ENCODE results near the gene PSMB8.

The PSMB8 gene

DNA sequence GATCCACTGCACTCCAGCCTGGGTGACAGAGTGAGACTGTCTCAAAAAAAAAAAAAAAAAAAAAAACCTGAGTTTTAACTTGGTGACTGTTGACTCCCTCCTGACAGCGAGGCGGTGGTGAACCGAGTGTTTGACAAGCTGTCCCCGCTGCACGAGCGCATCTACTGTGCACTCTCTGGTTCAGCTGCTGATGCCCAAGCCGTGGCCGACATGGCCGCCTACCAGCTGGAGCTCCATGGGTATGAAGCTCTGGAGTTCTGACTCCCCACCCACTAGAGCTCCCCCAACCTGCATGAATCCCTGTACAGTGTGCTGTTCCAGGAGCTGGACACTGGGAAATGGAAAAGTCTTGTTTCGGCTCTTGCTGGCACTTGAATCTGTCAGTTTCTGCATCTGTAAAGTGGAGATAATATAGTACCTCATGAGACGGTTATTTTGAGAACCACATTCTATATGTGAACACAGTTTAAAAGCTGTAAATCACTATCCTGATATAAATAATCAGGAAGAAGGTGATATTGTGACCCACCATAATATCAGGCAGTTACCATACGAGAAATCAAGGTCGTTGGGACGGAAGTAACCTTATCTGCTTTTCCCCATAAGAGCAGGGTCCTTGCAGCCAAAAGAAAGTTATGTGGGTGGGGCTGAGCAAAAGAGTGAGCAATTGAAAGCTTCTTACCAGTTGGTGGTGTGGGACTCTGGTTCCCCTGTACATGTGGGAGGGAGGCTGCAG is 13.5 kb upstream of the PSMB8 start:
- no peak for DNase-seq (ENCODE audit: low read depth in 3 of 3)

DNA sequence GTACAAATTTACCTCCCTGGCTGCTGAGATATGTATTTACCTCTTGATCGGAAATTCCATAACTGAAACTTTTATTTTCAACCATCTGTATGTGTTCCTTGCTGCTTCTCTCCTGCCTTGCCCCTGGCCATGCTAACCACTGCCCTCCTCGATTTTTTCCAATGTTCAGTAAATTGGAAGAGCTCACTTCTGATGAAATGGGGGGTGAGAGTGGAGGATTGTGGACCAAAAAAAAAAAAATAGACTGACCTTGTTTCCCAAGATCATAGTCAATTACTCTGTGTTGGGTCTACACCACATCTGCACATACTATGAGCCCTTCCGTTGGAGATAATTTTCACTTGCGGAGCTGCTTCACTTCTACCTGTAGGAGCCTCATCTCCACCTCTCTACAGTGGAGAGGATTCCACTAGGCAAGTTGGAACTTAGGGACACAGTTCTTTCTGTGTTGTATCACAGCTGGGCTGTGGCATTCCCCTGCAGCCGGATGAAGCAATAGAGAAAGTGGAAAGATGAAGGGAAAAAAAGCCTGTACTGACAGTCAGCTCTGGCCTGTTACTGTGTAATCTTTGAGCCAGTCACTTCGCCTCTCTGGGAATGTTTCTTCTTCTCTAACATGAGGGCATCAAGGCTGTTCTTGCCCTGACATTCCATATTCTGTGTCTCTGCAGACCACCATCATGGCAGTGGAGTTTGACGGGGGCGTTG is 11.8 kb upstream of the PSMB8 start:
- DNase-seq (ENCODE audit: low read depth in 3 of 3): no peak

DNA sequence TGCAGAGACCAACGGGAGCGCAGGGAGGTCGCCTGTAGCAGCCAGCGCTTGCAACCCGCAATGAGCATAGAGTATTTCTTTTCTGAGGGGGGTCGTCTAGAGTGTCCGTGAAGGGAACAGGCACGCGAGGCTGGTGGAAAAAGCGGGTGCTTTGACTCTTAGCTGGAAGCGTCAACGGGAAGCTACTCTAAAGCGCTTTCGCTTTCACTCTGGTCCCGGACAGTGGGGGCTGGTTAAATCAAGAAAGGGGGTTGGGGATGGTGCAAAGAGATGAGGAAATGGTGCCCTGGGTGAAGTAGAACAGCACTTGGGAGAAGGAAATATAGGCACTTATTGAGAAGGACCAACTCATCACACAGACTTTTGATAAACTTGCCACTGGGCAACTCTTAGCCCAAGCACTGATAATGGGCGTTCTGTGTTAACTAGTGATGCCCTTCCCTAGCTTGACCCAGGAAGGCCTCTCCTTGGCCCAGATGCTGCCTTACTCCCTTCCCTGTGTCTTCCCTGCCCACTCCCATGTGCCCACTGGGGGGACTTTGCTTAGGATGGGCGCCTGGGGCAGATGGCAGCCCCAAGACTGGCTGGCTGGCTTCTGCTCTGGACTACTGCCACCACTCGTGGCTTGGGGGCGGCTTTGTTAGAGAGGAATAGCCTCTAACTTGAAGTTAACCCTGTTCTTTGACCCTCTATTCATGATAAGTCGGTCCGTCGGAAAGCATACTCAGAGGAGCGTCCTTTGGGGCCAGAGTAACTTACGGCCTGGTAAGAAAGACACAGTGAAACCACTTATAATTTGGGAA is 10.7 kb upstream of the PSMB8 start:
- DNase-seq (ENCODE audit: low read depth in 3 of 3): peak in 1 of 3 donors; percentile 47

DNA sequence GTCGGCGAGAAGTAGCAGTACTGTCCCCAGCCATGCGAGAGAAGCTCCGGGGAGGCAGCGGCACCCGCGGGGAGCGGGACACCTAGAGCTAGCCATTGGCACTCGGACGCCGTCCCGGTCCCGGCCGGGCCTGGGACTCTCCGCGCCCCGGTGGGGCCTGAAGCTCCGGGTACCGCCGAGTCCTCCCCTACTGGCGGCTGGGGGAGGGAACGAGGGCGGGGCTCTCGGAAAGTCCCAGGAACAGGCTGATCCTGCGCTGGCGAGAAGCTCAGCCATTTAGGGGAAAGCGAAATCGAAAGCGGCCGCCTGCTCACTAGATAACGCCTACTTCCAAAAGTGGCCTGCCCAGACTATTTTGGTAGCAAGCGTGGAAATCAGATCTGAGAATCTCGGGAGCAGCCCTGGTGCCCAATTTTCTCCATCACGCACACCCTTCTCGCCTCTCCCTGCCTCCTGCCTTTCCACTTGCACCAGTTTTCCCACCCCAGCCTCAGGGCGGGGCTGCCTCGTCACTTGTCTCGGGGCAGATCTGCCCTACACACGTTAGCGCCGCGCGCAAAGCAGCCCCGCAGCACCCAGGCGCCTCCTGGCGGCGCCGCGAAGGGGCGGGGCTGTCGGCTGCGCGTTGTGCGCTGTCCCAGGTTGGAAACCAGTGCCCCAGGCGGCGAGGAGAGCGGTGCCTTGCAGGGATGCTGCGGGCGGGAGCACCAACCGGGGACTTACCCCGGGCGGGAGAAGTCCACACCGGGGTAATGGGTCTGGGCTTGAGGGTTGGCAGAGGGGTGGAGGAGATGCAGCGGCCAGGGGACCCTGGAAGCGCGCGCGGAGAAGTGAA is 9.9 kb upstream of the PSMB8 start, which contains the start of the genes PSMB9 and TAP1:
Gene PSMB9 (plus strand): TSS at position 652 of the 835 bp plus-strand sequence. CDS start 38 bp downstream, at position 690.
Gene TAP1 (minus strand): TSS at position 164 of the 835 bp plus-strand sequence. CDS start 68 bp downstream, at position 96.
- peak; percentile 90 to 94 (median 92) for DNase-seq (ENCODE audit: low read depth in 3 of 3)

DNA sequence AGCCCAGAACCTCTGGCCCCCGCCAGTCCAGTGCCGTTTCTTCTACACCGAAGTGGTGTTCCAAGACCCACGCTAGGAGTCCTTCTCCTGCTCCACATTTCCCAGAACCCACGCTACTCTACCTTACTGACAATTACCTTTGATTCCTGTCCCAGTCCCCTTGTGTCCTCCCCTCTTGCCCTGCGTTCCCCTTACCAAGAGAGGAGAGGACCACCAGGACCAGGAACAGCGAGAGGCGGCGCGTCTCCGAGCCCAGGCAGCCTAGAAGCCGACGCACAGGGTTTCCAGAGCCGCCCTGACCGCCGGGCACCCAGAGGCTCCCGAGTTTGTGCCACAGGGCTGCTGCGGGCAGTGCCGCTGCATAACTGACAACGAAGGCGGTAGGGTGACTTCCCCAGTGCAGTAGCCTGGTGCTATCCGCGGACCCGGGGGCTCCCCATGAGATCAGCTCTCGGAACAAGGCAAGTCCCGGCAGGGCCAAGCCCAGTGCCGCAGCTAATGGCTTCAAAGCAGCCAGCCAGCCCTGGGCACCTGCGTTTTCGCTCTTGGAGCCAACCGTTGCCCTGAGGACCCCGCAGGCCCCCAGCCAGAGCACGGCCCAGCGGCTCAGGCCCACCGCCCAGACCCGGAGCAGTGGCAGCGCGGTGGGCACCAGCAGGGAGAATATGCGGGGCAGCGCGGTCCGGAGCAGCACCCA is 9.1 kb upstream of the PSMB8 start:
- peak in 2 of 3 donors; percentile 41 to 44 for DNase-seq (ENCODE audit: low read depth in 3 of 3)

DNA sequence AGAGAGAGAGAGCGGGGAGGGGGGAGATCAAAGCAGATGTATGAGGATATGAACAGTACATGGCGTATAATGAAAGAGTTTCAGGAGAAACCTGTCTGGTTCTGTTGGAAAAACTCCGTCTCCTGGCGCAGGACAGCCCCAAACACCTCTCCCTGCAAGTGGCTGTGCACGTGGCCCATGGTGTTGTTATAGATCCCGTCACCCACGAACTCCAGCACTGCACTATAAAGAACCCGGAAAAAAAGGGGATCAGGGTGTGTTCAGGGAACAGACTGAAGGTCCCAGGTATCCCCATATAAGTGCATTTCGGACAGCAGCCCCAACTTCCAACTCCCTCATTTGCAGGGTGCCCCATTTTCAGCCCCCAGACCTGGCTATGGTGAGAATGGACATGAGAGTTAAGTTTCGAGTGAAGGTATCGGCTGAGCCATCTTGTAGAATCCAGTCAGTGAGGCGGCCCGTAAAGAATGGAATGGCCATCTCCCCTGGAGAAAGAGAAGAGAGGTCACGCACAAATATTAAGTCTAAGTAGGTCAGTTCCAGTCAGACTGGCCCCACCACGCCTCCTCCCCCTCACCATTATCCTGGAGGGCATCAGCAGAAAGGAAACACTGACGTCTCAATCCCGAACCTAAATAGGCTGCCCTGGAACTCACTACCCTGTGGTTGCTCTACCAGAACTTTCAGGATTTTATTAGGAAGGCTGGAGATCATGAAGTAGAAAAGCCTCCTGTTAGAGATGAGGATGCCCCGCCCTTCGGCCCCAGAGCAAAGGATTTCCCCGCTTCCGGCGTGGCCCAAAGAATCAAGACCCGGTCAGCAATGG is 8.4 kb upstream of the PSMB8 start:
- no peak for DNase-seq (ENCODE audit: low read depth in 3 of 3)

DNA sequence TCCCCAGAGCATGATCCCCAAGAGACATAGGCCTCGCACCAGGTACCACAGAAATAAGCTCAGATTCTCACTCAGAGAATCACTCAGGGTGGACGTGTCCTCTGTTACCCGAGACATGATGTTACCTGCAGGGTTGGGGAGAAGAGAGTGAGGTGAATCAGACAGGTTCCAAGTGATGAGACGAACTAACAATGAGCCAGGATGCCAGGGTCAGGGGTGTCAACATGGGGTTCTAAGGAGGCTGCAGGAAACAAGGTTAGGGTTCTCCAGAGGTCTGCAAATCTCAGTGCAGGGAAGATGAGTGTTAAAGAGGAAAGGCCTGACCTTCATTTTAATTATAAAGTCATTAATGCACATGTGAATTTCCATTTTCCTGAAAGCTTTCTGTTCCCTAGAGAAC is 7.2 kb upstream of the PSMB8 start:
- no peak for DNase-seq (ENCODE audit: low read depth in 3 of 3)

DNA sequence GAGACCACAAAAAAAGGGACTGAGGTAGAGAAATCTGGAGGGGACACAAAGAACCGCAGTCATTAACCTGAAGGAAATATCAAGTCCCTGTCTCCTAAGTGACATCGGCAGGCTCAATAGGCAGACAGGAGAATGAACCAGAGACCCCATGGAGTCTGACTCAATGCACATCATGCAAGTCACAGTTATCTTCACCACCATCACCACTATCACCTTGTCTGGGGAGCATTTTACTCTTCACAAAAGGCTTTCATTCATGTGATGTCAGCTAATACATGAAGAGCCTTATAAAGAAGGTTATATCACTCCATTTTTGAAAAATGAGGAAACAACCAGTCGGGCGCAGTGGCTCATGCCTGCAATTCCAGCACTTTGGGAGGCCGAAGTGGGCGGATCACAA is 5.3 kb upstream of the PSMB8 start:
- DNase-seq (ENCODE audit: low read depth in 3 of 3): no peak

DNA sequence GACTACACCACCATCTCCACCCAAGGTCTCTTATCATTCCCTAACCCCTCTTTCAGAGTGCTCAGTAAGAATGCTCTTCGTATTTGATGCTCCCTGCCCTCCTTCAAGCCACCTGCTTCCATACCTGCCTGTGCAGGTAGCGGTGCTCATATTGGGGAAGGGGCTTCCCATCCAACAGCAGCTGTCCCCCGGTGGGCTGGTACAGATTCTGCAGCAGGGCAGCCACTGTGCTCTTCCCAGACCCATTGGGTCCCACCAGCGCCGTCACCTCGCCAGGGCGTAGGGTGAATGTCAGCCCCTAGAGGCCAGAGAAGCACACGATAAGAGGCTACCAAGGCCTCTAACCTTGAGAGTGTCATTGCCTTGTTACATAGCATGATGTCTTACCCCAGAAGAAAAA is 3.9 kb upstream of the PSMB8 start:
- DNase-seq (ENCODE audit: low read depth in 3 of 3): no peak

DNA sequence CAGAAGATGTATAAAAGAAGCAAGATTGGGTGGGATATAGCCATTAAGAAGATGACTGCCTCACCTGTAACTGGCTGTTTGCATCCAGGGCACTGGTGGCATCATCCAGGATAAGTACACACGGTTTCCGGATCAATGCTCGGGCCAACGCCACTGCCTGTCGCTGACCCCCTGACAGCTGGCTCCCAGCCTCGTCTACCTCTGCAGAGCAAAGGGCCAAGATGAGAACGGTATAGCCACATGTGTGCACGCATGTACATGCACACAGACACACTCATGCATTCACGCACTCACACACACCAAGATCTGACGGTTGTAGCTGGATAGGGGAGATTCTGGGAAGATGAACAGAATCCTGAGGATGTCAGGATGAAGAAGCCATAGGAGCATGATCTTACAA is 3.2 kb upstream of the PSMB8 start:
- DNase-seq (ENCODE audit: low read depth in 3 of 3): no peak

DNA sequence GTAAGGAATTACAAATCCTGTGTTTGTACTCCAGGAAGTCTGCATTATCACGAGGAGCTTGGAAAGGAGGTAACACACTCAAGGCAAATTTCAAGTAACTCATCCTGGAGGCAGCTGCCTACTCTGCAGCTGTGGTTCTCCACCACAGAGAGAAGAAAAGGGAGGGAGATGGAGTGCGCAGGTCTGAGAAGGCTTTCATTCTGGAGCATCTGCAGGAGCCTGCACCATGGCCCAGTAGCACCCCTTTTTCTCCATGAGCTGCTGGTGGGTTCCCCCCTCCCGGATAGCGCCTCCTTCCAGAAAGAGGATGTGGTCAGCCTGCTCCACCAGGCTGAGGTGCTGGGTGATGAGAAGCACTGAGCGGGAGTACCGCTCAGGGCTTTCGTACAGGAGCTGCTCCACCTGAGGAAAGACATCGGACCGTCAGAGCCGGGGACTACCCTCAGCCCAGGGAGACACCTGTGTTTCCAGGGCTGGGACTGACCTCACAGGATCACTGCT is 1.6 kb upstream of the PSMB8 start:
- no peak for DNase-seq (ENCODE audit: low read depth in 3 of 3)

DNA sequence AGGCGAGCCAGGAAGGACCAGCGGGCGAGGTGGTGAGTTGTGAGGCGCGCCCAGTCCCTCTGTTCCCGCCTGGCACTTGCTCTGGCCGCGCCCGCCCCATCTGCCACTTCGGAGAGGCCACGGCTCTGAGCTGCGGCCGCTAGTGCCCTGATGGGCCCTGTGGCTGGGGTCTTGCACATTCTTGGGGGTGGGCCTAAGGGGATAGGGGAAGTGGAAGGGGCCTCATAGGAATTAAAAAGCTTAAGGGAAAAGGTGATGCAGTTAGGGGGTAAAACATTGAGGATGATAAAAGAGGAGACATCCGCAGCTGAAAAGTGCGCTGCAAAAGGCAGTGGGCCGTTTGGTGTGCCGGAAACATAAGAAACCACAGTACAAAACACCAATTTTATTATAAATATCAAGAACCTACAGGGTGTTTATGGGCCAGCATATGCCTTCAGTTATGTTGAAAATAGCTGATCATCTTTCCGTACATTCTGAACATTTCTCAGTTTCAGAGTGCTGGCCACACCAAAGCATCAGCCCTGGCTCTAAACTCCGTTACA is 1.1 kb upstream of the PSMB8 start:
- no peak for DNase-seq (ENCODE audit: low read depth in 3 of 3)

DNA sequence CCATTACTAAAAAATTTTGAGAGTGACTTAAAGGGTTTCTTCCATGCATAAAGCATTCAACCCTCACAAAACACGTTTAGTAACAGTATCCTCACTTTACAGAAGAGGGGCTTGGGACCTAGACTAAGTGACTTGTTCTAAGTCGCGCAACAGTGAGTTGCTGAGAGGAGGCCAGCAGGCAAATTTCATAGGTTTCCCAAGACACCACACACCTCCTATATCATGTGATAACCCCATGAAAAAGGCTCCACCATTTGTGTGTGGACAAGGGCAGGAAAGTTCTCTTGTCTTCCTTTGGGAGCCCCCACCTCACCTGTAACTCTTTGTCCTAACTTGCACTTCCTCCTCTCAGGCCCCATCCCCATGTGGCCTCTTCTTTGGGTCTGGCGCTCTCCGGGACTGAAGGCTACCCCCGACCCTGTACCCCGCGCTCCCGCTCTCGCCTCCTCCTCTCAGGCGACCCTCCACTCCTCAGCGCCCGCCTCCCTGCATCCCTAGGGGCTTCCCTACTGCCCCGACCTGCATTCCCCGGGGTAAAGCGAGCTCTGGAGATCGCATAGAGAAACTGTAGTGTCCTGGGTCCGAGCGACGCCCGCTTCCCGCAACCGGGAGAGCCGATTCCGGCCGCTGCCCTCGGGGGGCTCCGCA is 392 bp downstream of the PSMB8 start:
- DNase-seq (ENCODE audit: low read depth in 3 of 3): no peak

DNA sequence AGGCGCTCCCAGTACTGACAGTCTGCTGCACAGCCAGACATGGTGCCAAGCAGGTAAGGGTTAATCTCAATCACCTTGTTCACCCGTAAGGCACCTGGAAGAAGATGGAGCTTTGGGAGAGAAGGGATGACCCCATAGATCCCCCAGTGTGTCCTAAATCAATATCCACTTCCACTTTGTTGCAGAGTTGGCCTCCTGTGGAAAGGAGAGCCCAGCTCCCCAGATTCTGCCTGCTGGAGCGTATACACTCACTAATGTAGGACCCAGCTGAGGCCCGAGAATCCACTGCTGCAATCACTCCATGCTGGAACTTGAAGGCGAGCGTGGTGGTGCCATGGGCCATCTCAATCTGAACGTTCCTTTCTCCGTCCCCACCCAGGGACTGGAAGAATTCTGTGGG is 1.2 kb downstream of the PSMB8 start:
- DNase-seq (ENCODE audit: low read depth in 3 of 3): no peak

DNA sequence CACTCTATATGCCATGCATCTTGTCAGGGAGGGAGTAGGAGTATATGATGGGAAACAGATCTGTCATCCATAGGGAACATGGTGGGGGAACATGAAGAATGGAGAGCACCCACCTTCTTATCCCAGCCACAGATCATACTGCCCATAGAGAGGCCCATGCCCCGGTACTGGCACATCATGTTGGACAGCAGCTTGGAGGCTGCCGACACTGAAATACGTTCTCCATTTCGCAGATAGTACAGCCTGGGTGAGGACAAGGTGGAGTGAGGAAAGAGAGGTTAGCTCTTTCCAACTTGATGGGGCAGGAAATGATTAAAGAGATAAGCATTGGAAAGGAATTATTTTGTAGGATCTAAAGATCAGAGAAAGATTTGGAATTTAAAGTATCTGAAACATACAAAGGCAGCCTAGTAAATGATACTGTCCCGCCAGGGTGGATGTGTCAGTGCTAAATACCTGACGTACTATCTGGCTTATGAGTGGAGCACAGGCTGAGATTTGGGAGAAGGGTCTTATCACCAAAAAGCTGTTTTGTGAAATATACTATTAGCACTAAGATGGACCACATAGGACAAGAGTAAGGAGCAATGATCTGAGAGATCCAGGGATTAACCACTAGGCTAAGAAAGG is 1.7 kb downstream of the PSMB8 start:
- DNase-seq (ENCODE audit: low read depth in 3 of 3): no peak

DNA sequence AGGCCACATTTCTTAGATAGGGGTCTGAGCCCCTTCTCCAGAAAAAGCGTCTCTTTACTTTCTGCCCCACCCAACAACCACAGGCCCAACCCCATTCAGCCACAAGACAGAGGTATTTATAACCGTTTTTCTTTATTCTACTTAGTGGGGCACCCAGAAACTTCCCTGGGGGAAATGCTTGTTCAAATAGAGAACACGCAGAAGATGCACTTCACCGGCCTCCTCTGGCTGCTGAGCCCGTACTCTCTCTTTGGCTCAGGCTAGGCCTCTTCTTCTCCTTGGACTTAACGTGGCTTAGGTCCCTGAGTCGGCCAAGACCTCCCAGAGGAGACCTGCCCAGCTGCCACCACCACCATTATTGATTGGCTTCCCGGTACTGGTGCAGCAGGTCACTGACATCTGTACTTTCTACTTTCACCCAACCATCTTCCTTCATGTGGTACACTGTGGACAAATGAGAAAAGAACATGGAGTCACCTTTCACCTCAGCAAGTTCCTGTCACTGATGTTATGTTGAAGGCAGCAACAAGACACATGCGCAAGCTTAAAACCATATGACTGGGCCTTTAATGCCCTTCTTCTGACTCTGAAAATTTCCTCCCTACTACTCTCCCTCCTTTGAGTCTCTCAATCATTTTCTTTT is 3.1 kb downstream of the PSMB8 start:
- no peak for DNase-seq (ENCODE audit: low read depth in 3 of 3)

DNA sequence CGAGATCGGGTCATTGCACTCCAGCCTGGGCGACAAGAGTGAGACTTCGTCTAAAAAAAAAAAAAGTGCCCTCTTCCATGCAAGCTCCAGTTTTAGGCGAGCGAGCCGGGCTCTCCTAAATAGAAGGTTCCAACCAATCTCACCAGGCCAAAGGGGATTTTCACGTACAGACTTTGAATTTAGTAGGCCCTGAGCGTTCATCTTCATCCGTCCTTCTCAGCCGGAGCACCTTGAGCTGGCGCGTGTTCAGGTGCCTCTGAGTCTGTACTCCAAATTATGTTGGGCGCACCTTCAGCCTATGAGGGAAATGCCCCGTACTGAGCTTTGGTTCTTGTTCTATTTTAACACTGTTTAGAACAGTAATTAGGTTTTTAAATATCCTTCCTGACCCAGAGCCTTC is 4.5 kb downstream of the PSMB8 start:
- no peak for DNase-seq (ENCODE audit: low read depth in 3 of 3)
